Liver (tissue), 9 donors: Measurements from ENCODE around the gene NCDN. TPM values are rescaled to one million over a fixed set of nuclear protein-coding genes. Genes with fewer than 3 reads are reported as not detected.

Experiments used
- DNase-seq: peaks from one replicate; pipeline ENCODE4 v3.0.0-alpha.2; 2017; ENCODE audit warnings: low spot score
- H3K27ac ChIP-seq, 2 donors: one replicate each; pipeline ENCODE4 v1.7.0; 2013; ENCODE audit warnings: inconsistent platforms in 2 of 2, low read length in 2 of 2, control low read depth in 1 of 2, low read depth in 1 of 2, mild to moderate bottlenecking in 1 of 2
- H3K27me3 ChIP-seq, 4 donors: one replicate each; pipeline versions ENCODE4 v1.6.1 to v1.7.0; 2013; ENCODE audit warnings: low read length in 3 of 4, inconsistent platforms in 1 of 4, mild to moderate bottlenecking in 1 of 4, moderate library complexity in 1 of 4; ENCODE audit not compliant: control insufficient read depth in 4 of 4, insufficient read depth in 4 of 4
- H3K36me3 ChIP-seq, 4 donors: one replicate each; pipeline versions ENCODE4 v1.6.1 to v1.7.0; 2013; ENCODE audit warnings: low read length in 3 of 4, mild to moderate bottlenecking in 3 of 4, low read depth in 1 of 4, moderate library complexity in 1 of 4; ENCODE audit not compliant: control insufficient read depth in 4 of 4, insufficient read depth in 3 of 4
- H3K4me1 ChIP-seq, 4 donors: one replicate each; pipeline versions ENCODE4 v1.6.1 to v1.7.0; 2013; ENCODE audit warnings: low read length in 3 of 4, mild to moderate bottlenecking in 3 of 4, moderate library complexity in 1 of 4; ENCODE audit not compliant: control insufficient read depth in 4 of 4, insufficient read depth in 4 of 4
- H3K4me3 ChIP-seq, 3 donors: one replicate each; pipeline versions ENCODE4 v1.6.1 to v1.7.0; 2013; ENCODE audit warnings: low read length in 3 of 3, control low read depth in 1 of 3, low read depth in 1 of 3, mild to moderate bottlenecking in 1 of 3
- H3K9ac ChIP-seq, 2 donors: one replicate each; pipeline ENCODE4 v1.7.0; 2013; ENCODE audit warnings: low read length in 2 of 2, mild to moderate bottlenecking in 2 of 2, moderate library complexity in 2 of 2, control low read depth in 1 of 2, low read depth in 1 of 2
- H3K9me3 ChIP-seq, 4 donors: one replicate each; pipeline versions ENCODE4 v1.6.1 to v1.7.0; 2013; ENCODE audit warnings: low read length in 3 of 4; ENCODE audit not compliant: control insufficient read depth in 4 of 4
- CTCF ChIP-seq: fragments of 150-350 bp; IDR thresholded peaks from 2 replicates; pipeline ENCODE4 v1.5.1; 2017; ENCODE audit warnings: improper control_type of control experiment, low read depth, low read length; ENCODE audit not compliant: missing input control
- EGR1 ChIP-seq, 2 donors: IDR thresholded peaks; 2 replicates each; pipeline ENCODE4 v1.6.1; 2016 to 2018; ENCODE audit warnings: antibody characterized with exemption in 2 of 2, low read depth in 2 of 2
- FOXA1 ChIP-seq: IDR thresholded peaks from 2 replicates; pipeline ENCODE4 v1.6.1; 2016; ENCODE audit warnings: antibody characterized with exemption
- FOXA2 ChIP-seq: IDR thresholded peaks from 2 replicates; pipeline ENCODE4 v1.6.1; 2016; ENCODE audit warnings: antibody characterized with exemption
- GABPA ChIP-seq, 2 donors: IDR thresholded peaks in 1 of 2; conservative IDR thresholded peaks in 1 of 2; 2 replicates each; pipeline ENCODE4 v1.6.1; 2016; ENCODE audit warnings: antibody characterized with exemption in 2 of 2, mild to moderate bottlenecking in 1 of 2, moderate library complexity in 1 of 2
- HNF4A ChIP-seq, 2 donors: conservative IDR thresholded peaks; 2 replicates each; pipeline ENCODE4 v1.6.1; 2016; ENCODE audit warnings: antibody characterized with exemption in 2 of 2, mild to moderate bottlenecking in 2 of 2
- JUND ChIP-seq, 2 donors: IDR thresholded peaks; 2 replicates each; pipeline ENCODE4 v1.6.1; 2016; ENCODE audit warnings: antibody characterized with exemption in 2 of 2
- RAD21 ChIP-seq, 2 donors: IDR thresholded peaks; 2 replicates each; pipeline ENCODE4 v1.6.1; 2016; ENCODE audit warnings: antibody characterized with exemption in 2 of 2, mild to moderate bottlenecking in 2 of 2
- RXRA ChIP-seq, 2 donors: IDR thresholded peaks; 2 replicates each; pipeline ENCODE4 v1.6.1; 2017 to 2018; ENCODE audit warnings: antibody characterized with exemption in 2 of 2, mild to moderate bottlenecking in 1 of 2
- SP1 ChIP-seq: IDR thresholded peaks from 2 replicates; pipeline ENCODE4 v1.6.1; 2018; ENCODE audit warnings: antibody characterized with exemption, mild to moderate bottlenecking
- TAF1 ChIP-seq: conservative IDR thresholded peaks from 2 replicates; pipeline ENCODE4 v1.6.1; 2016; ENCODE audit warnings: antibody characterized with exemption, mild to moderate bottlenecking
- YY1 ChIP-seq: IDR thresholded peaks from 2 replicates; pipeline ENCODE4 v1.6.1; 2016; ENCODE audit warnings: antibody characterized with exemption, mild to moderate bottlenecking
- ZBTB33 ChIP-seq: IDR thresholded peaks from 2 replicates; pipeline ENCODE4 v1.6.1; 2016; ENCODE audit warnings: antibody characterized with exemption
- WGBS: extraction: QIAGEN DNeasy Blood & Tissue Kit; methylation state at CpG from one replicate; pipeline ENCODE4 v1.1.7; 2013; 5-methylcytosine and 5-hydroxymethylcytosine counted together
- polyA plus RNA-seq, 2 donors: library from polyadenylated mRNA; stranded (reverse) in 1 of 2; unstranded in 1 of 2; fragments of 200-250 nt in 1 of 2; fragments of >200 nt in 1 of 2; fragmentation: Nextera tagmentation in 1 of 2; extraction: Ambion mirVana in 1 of 2; gene quantifications; one replicate each; pipeline versions ENCODE4 v1.2.1 to v1.2.3, GENCODE V29; 2013 to 2015
- total RNA-seq, 2 donors: library from RNA; depleted of rRNA; stranded (reverse); fragments of >200 nt; gene quantifications; one replicate each; pipeline ENCODE4 v1.2.3, GENCODE V29; 2014
- TF ChIP-seq, protein P1 (sequence below): IDR thresholded peaks from 2 replicates; pipeline ENCODE4 v1.6.1; 2016; ENCODE audit warnings: antibody characterized with exemption
- donor health status: healthy.
- donor health status: healthy.
- donor health status: healthy.
- donor health status: healthy.
- donor health status: healthy.

NCDN gene
- total and polyA plus RNA-seq, 4 donors: 2.7 to 7.9 (median 5.6) TPM

DNA sequence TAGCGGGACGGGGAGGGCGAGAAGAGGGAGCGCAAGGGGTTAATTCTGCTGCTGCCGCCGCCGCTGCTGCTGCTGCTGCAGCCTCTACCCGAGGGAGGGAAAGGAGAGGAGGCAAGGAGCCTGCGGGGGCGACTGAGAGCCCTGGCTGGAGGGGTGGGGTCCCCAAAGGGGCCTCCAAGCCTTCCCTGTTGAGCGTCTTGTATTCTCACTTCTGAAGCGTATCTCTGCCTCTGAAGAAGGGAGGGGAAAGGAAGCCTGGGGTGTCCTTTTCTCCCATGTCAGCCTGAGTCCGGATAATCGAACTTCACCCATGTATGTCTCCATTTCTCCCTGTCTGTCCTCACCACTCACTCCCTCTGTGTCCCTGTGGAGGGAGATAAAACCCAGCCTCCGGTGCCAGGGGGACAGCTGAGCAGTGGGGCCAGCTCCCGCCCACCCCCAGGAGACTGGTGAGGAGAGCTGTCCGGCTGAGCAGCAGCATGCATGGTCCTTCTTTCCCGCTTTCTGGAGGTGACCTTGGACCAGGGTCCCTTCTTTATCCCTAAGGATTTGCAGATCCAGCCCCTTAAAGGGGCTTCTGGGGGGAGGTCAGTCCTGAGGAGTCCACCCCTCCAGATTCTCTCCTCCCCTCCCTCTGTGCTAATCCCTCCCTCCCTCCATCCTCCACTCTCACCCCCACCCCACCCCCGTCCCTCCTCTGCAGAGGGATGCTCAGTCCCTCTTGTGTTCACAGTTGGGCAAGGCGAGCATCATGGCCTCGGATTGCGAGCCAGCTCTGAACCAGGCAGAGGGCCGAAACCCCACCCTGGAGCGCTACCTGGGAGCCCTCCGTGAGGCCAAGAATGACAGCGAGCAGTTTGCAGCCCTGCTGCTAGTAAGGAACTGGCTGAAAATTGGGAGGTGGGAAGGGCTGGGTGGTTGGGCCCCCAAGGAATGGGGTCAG, 1.0 kb downstream of the NCDN start:
- Histone ChIP-seq H3K4me3 (peak overlapping the region in 2 of 3 donors; percentile 88 to 96), H3K27ac (peak overlapping the region in 1 of 2 donors; percentile 99), H3K27me3 (no peaks in the 10 kb centered on the region), H3K36me3 (peaks cover under 1 to 4% (median 3%) of the 10 kb centered on the region in 4 donors), H3K4me1 (peaks cover 2 to 58% (median 46%) of the 10 kb centered on the region in 4 donors), H3K9me3 (no peaks in the 10 kb centered on the region), H3K9ac (peak overlapping the region; percentile 28 to 36)
- no peak for DNase-seq
- 45% methylated on average over 26 of the region's 26 CpGs for WGBS
- TF ChIP-seq CTCF: no peak
- TF ChIP-seq, protein P1, sequence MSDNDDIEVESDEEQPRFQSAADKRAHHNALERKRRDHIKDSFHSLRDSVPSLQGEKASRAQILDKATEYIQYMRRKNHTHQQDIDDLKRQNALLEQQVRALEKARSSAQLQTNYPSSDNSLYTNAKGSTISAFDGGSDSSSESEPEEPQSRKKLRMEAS: no peak

DNA sequence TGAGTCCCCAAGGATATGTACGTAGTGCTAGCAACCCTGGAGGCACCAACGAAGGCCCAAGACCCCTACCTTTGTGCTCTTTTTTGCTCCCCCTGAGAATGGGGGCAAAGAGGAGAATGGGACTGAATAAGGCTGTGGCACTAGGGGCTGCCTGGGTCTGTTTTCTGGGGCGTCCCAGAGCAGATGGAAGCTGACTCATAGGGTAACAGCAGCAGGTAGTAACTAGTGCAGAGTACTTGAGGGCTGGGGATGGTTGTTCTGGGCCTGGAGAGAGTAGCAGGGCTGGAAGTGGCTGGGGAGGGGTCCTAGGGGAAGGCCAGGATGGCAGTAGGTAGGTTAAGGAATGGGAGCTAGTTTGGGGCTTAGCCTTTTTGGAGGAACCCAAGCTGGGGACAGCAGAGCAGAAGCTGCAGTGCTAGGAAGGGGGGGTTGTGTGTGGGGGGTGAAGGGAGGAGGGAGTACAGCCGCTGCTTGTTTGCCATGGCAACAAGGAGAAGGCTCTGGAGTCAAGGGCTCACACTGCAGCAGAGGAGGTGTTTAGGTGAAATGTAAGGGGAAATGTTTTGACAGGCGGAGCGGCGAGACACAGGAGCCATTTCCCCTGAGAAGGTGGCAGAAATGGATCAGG, 1.8 kb downstream of the NCDN start:
- Histone ChIP-seq H3K9ac (no peak overlapping the region), H3K4me3 (no peak overlapping the region), H3K27ac (no peak overlapping the region), H3K27me3 (no peaks in the 10 kb centered on the region), H3K4me1 (peaks cover 2 to 50% (median 40%) of the 10 kb centered on the region in 4 donors), H3K36me3 (peaks cover 0 to 4% (median 3%) of the 10 kb centered on the region in 4 donors), H3K9me3 (no peaks in the 10 kb centered on the region)
- no peak for TF ChIP-seq ZBTB33
- TF ChIP-seq JUND (IDR thresholded peaks at IDR 0.05): no peak
- TF ChIP-seq RXRA (IDR thresholded peaks at IDR 0.05): no peak
- TF ChIP-seq, protein P1: no peak
- TF ChIP-seq RAD21 (IDR thresholded peaks at IDR 0.05): no peak
- no peak for TF ChIP-seq HNF4A (conservative IDR thresholded peaks at IDR 0.05)
- no peak for TF ChIP-seq EGR1 (IDR thresholded peaks at IDR 0.05; ENCODE audit: low read depth in 2 of 2)
- TF ChIP-seq FOXA1: no peak
- TF ChIP-seq TAF1: no peak
- no peak for TF ChIP-seq SP1
- TF ChIP-seq GABPA (IDR thresholded peaks at IDR 0.05 in 1 of 2, conservative IDR thresholded peaks at IDR 0.05 in 1 of 2): no peak
- TF ChIP-seq FOXA2: no peak
- no peak for TF ChIP-seq YY1
- TF ChIP-seq CTCF: no peak
- WGBS: 89% methylated on average over 7 of the region's 7 CpGs
- no peak for DNase-seq
